ENCODE data around the gene RAB11FIP3.
"Not testable (repeated sequence)": the region's sequence is repeated elsewhere in the genome, so short reads cannot be mapped to it uniquely, and the experiment has no call there.

DNA sequence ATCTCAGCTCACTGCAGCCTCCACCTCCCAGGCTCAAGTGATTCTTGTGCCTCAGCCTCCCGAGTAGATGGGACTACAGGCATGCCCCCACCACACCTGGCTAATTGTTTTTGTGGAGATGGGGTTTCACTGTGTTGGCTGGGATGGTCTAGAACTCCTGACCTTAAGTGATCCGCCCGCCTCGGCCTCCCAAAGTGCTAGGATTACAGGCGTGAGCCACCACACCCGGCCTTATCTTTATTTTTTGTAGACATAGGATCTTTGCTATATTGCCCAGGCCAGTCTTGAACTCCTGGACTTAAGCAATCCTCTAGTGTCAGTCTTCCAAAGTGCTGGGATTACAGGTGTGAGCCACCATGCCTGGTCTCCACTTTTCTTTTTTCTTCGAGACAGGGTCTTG is 44.0 kb downstream of the RAB11FIP3 start:
- TF ChIP-seq, protein P1, sequence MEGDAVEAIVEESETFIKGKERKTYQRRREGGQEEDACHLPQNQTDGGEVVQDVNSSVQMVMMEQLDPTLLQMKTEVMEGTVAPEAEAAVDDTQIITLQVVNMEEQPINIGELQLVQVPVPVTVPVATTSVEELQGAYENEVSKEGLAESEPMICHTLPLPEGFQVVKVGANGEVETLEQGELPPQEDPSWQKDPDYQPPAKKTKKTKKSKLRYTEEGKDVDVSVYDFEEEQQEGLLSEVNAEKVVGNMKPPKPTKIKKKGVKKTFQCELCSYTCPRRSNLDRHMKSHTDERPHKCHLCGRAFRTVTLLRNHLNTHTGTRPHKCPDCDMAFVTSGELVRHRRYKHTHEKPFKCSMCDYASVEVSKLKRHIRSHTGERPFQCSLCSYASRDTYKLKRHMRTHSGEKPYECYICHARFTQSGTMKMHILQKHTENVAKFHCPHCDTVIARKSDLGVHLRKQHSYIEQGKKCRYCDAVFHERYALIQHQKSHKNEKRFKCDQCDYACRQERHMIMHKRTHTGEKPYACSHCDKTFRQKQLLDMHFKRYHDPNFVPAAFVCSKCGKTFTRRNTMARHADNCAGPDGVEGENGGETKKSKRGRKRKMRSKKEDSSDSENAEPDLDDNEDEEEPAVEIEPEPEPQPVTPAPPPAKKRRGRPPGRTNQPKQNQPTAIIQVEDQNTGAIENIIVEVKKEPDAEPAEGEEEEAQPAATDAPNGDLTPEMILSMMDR (IDR thresholded peaks at IDR 0.05; ENCODE audit: low read depth, low read length), result not testable (repeated sequence)
- not testable (repeated sequence) for TF ChIP-seq EZH2phosphoT487 (IDR thresholded peaks at IDR 0.05; ENCODE audit: low read depth)
